K562 (cell line): Measurements from ENCODE around the gene ENTREP3. TPM values are rescaled to one million over a fixed set of nuclear protein-coding genes. Genes with fewer than 3 reads are reported as not detected.

Experiments
- ADNP ChIP-seq: fragments of 200-800 bp; sonication (Bioruptor generic); IDR thresholded peaks from 2 replicates; pipeline ENCODE4 v1.6.1; 2016; ENCODE audit warnings: missing genetic modification characterization, missing compliant biosample characterization
- ARID1B ChIP-seq: fragments of 450-650 bp; IDR thresholded peaks from 2 replicates; pipeline ENCODE4 v1.6.1; 2016; ENCODE audit warnings: antibody characterized with exemption, mild to moderate bottlenecking, inconsistent platforms
- BDP1 ChIP-seq: IDR thresholded peaks from 3 replicates; pipeline ENCODE4 v1.6.1; 2011; ENCODE audit not compliant: insufficient read length, insufficient read depth
- CSDE1 ChIP-seq, 2 experiments: fragments of 450-650 bp; IDR thresholded peaks; 2 replicates each; pipeline ENCODE4 v1.6.1; 2016; ENCODE audit warnings: mild to moderate bottlenecking in 1 of 2
- DDX20 ChIP-seq: fragments of 450-650 bp; IDR thresholded peaks from 2 replicates; pipeline ENCODE4 v1.6.1; 2016; ENCODE audit warnings: missing genetic modification characterization, low read depth, mild to moderate bottlenecking, missing compliant biosample characterization, moderate library complexity
- ELF1 ChIP-seq: fragments of 200-800 bp; sonication (Bioruptor generic); IDR thresholded peaks from 2 replicates; pipeline ENCODE4 v1.6.1; 2016; ENCODE audit warnings: missing genetic modification characterization, missing compliant biosample characterization
- ELF4 ChIP-seq: fragments of 450-650 bp; formaldehyde crosslinking; IDR thresholded peaks from 2 replicates; pipeline ENCODE4 v1.4.0; 2022; ENCODE audit warnings: missing genetic modification characterization
- ETS2 ChIP-seq: IDR thresholded peaks from 2 replicates; pipeline ENCODE4 v1.6.1; 2016; ENCODE audit warnings: borderline replicate concordance, missing genetic modification characterization, mild to moderate bottlenecking, moderate library complexity, missing compliant biosample characterization; ENCODE audit not compliant: poor library complexity, severe bottlenecking
- GTF2A2 ChIP-seq: IDR thresholded peaks from 2 replicates; pipeline ENCODE4 v1.6.1; 2016; ENCODE audit warnings: mild to moderate bottlenecking, missing genetic modification characterization, missing compliant biosample characterization
- IFI16 ChIP-seq: fragments of 250-450 bp; sonication (Bioruptor Pico); IDR thresholded peaks from 2 replicates; pipeline ENCODE4 v2.1.2; 2022; ENCODE audit warnings: mild to moderate bottlenecking, inconsistent platforms
- JUN ChIP-seq, 2 experiments: sonication (generic) in 1 of 2; formaldehyde crosslinking in 1 of 2; IDR thresholded peaks; 2 replicates each; pipeline versions ENCODE4 v1.6.1 to v1.8.0; 2012 to 2022; ENCODE audit warnings: borderline replicate concordance in 2 of 2, mild to moderate bottlenecking in 2 of 2, improper control_type of control experiment in 1 of 2, low read depth in 1 of 2, low read length in 1 of 2, missing genetic modification reagents in 1 of 2
- KHSRP ChIP-seq: fragments of 450-650 bp; IDR thresholded peaks from 2 replicates; pipeline ENCODE4 v1.6.1; 2017
- LARP7 ChIP-seq: fragments of 450-650 bp; IDR thresholded peaks from 2 replicates; pipeline ENCODE4 v1.6.1; 2016
- LEF1 ChIP-seq: fragments of 450-650 bp; IDR thresholded peaks from 2 replicates; pipeline ENCODE4 v1.6.1; 2016; ENCODE audit warnings: mild to moderate bottlenecking
- MAZ ChIP-seq, 2 experiments: fragments of 450-650 bp in 1 of 2; sonication (generic) in 1 of 2; formaldehyde crosslinking; IDR thresholded peaks in 1 of 2; conservative IDR thresholded peaks in 1 of 2; 2 replicates each; pipeline versions ENCODE4 v1.4.0 to v1.5.0; 2020; ENCODE audit warnings: mild to moderate bottlenecking in 1 of 2, missing genetic modification reagents in 1 of 2
- MEF2D ChIP-seq: conservative IDR thresholded peaks from 2 replicates; pipeline ENCODE4 v1.6.1; 2016; ENCODE audit warnings: low read depth, missing genetic modification characterization, missing compliant biosample characterization
- RBM34 ChIP-seq: fragments of 200-400 bp; formaldehyde crosslinking; IDR thresholded peaks from 2 replicates; pipeline ENCODE4 v1.6.1; 2018; ENCODE audit warnings: low read length, borderline replicate concordance; ENCODE audit not compliant: insufficient read depth
- RFX5 ChIP-seq: IDR thresholded peaks from 2 replicates; pipeline ENCODE4 v1.6.1; 2011; ENCODE audit warnings: low read depth, mild to moderate bottlenecking, improper control_type of control experiment, low read length
- SIN3A ChIP-seq, 2 experiments: fragments of 150-350 bp in 1 of 2; IDR thresholded peaks; 2 replicates each; pipeline ENCODE4 v1.6.1; 2011 to 2016; ENCODE audit warnings: borderline replicate concordance in 2 of 2, low read depth in 2 of 2, low read length in 2 of 2, mild to moderate bottlenecking in 2 of 2, moderate library complexity in 2 of 2; ENCODE audit not compliant: control insufficient read depth in 1 of 2
- TBP ChIP-seq: optimal IDR thresholded peaks from 2 replicates; pipeline ENCODE3; 2011; ENCODE audit warnings: low read depth, low read length, improper control_type of control experiment
- XRCC4 ChIP-seq: IDR thresholded peaks from one replicate; pipeline ENCODE4 v1.6.1; 2011; ENCODE audit not compliant: insufficient read depth, insufficient read length; ENCODE audit errors: extremely low read depth
- ZBTB7A ChIP-seq: IDR thresholded peaks from 2 replicates; pipeline ENCODE4 v1.6.1; 2011; ENCODE audit warnings: low read depth, mild to moderate bottlenecking, low read length, moderate library complexity, borderline replicate concordance; ENCODE audit not compliant: control insufficient read depth
- ZEB2 ChIP-seq: fragments of 450-650 bp; IDR thresholded peaks from 2 replicates; pipeline ENCODE4 v1.6.1; 2016
- ZNF212 ChIP-seq: fragments of 450-650 bp; formaldehyde crosslinking; IDR thresholded peaks from 2 replicates; pipeline ENCODE4 v1.4.0; 2020; ENCODE audit warnings: mild to moderate bottlenecking
- ZNF57 ChIP-seq: fragments of 450-650 bp; formaldehyde crosslinking; IDR thresholded peaks from 2 replicates; pipeline ENCODE4 v1.4.0; 2020; ENCODE audit warnings: mild to moderate bottlenecking, moderate library complexity
- ZSCAN29 ChIP-seq: fragments of 450-650 bp; IDR thresholded peaks from 2 replicates; pipeline ENCODE4 v1.6.1; 2017
- ZZZ3 ChIP-seq: fragments of 450-650 bp; IDR thresholded peaks from 2 replicates; pipeline ENCODE4 v1.6.1; 2016; ENCODE audit warnings: antibody characterized with exemption, mild to moderate bottlenecking, moderate library complexity
- polyA plus RNA-seq, 8 experiments: library from polyadenylated mRNA; depleted of rRNA in 4 of 8; stranded (reverse) in 5 of 8; unstranded in 3 of 8; fragments of >200 nt; fragmentation: Nextera tagmentation in 2 of 8; fragmentation: Illumina TruSeq in 1 of 8; extraction: Ambion mirVana in 2 of 8; extraction: Trizol in 1 of 8; gene quantifications; 2 replicates each; pipeline versions ENCODE4 v1.2.1 to v1.2.3, GENCODE V29; 2011 to 2014; ENCODE audit warnings: inconsistent platforms in 1 of 8, missing spikeins in 1 of 8
- total RNA-seq, 7 experiments: library from RNA; depleted of rRNA in 6 of 7; stranded (reverse); fragments of >200 nt in 6 of 7; fragmentation: Illumina TruSeq in 2 of 7; extraction: Trizol in 2 of 7; gene quantifications; 2 replicates each; pipeline versions ENCODE4 v1.2.1 to v1.2.3, GENCODE V29; 2011 to 2021; ENCODE audit warnings: low replicate concordance in 1 of 7
- TF ChIP-seq, protein P1 (sequence below): sonication (generic); formaldehyde crosslinking; IDR thresholded peaks from 2 replicates; pipeline ENCODE4 v1.5.0; 2020; ENCODE audit warnings: missing genetic modification reagents
- TF ChIP-seq, protein P2 (sequence below): fragments of 450-650 bp; IDR thresholded peaks from one replicate; pipeline ENCODE4 v1.6.1; 2018; ENCODE audit warnings: mild to moderate bottlenecking, moderate library complexity; ENCODE audit not compliant: partially characterized antibody

The ENTREP3 gene
- total and polyA plus RNA-seq, 9 of the 15 experiments (the other 6 are each of a cell fraction or from before 2014, with no cell fraction given), result 1.9 to 41.8 (median 5.9) TPM

DNA sequence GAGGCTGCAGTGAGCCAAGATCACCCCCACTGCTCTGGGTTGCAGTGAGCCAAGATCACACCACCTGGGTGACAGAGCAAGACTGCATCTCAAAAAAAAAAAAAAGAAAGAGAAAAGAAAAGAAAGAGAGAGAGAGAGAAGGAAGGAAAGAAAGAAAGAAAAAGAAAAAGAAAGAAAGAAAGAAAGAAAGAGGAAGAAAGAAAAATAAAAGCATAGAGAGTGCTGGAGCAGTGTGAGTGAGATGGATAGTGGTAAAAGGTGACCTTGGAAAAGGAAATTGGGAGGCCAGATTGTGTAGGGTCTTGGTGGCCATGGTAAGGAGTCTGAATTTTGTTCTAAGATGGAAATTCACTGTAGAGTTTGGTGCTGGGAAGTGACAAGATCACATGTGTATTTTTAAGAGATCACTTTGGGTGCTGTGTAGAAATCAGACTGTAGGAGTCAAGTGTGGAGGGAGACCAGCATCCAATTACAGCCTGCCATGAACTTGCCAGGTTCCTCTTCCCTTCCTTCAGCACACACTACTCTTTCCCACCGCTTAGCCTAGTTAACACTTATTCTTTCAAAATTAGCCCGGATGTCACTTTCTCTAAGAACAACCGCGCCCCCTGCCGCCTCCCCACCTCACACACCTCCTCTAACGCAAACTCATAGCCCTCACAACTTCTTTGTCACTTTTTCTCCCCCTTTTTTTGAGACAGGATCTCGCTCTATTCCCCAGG, 28.9 kb downstream of the ENTREP3 start (continued):
- TF ChIP-seq ELF1 (tag) (no peak), IFI16 (CRISPR knock-in tag) (no peak), BDP1 (no peak), ZNF212 (CRISPR knock-in tag) (no peak), ARID1B (peak; percentile 34), SIN3A (IDR thresholded peaks at IDR 0.05; ENCODE audit: borderline replicate concordance in 2 of 2, control insufficient read depth in 1 of 2, low read depth in 2 of 2, low read length in 2 of 2) (0 out of 4 replicates have a peak, but pooled peaks of 1 of the 2 experiments have one; percentile 10), LEF1 (no peak), ZBTB7A (no peak), ADNP (tag) (0 out of 2 replicates have a peak, but pooled peaks have one; percentile 51), KHSRP (no peak), TBP (peak; percentile 30), RBM34 (no peak), JUN (IDR thresholded peaks at IDR 0.05; ENCODE audit: borderline replicate concordance, low read depth, low read length) (0 out of 2 replicates have a peak, but pooled peaks have one; percentile 4), JUN (CRISPR knock-in tag; IDR thresholded peaks at IDR 0.05; ENCODE audit: borderline replicate concordance) (no peak), MEF2D (0 out of 2 replicates have a peak, but pooled peaks have one; percentile 30), DDX20 (tag) (no peak), CSDE1 (IDR thresholded peaks at IDR 0.05) (no peak), RFX5 (0 out of 2 replicates have a peak, but pooled peaks have one; percentile 17), GTF2A2 (tag) (no peak), ZNF57 (CRISPR knock-in tag) (no peak), ZZZ3 (0 out of 2 replicates have a peak, but pooled peaks have one; percentile 51), ETS2 (no peak), ZEB2 (no peak; the same call in 1 of the 2 replicates), LARP7 (peak; percentile 58; the same call in 1 of the 2 replicates), ZSCAN29 (no peak), XRCC4 (no peak), ELF4 (CRISPR knock-in tag) (no peak), MAZ (CRISPR knock-in tag; conservative IDR thresholded peaks at IDR 0.05 in 1 of 2, IDR thresholded peaks at IDR 0.05 in 1 of 2) (peak in 1 of 2 experiments; percentile 5; a peak in 1 of 4 replicates)
- TF ChIP-seq, protein P1, sequence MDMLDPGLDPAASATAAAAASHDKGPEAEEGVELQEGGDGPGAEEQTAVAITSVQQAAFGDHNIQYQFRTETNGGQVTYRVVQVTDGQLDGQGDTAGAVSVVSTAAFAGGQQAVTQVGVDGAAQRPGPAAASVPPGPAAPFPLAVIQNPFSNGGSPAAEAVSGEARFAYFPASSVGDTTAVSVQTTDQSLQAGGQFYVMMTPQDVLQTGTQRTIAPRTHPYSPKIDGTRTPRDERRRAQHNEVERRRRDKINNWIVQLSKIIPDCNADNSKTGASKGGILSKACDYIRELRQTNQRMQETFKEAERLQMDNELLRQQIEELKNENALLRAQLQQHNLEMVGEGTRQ (CRISPR knock-in tag), result no peak
- TF ChIP-seq, protein P2, sequence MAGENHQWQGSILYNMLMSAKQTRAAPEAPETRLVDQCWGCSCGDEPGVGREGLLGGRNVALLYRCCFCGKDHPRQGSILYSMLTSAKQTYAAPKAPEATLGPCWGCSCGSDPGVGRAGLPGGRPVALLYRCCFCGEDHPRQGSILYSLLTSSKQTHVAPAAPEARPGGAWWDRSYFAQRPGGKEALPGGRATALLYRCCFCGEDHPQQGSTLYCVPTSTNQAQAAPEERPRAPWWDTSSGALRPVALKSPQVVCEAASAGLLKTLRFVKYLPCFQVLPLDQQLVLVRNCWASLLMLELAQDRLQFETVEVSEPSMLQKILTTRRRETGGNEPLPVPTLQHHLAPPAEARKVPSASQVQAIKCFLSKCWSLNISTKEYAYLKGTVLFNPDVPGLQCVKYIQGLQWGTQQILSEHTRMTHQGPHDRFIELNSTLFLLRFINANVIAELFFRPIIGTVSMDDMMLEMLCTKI, result no peak
